AG10803 (cell line): ENCODE data around the gene TMBIM1.

Source experiments
- DNase-seq: peaks from one replicate; pipeline ENCODE4 v3.0.0; 2010; ENCODE audit warnings: low read depth
- H3K4me3 ChIP-seq: 2 replicates; pipeline ENCODE4 v1.5.1; 2011; ENCODE audit warnings: mild to moderate bottlenecking, low read length, control low read depth
- TF ChIP-seq, protein P1 (sequence below): conservative IDR thresholded peaks from 2 replicates; pipeline ENCODE4 v1.5.1; 2011; ENCODE audit warnings: mild to moderate bottlenecking, low read length, control low read depth, inconsistent platforms

TMBIM1 gene, protein sequence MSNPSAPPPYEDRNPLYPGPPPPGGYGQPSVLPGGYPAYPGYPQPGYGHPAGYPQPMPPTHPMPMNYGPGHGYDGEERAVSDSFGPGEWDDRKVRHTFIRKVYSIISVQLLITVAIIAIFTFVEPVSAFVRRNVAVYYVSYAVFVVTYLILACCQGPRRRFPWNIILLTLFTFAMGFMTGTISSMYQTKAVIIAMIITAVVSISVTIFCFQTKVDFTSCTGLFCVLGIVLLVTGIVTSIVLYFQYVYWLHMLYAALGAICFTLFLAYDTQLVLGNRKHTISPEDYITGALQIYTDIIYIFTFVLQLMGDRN

DNA sequence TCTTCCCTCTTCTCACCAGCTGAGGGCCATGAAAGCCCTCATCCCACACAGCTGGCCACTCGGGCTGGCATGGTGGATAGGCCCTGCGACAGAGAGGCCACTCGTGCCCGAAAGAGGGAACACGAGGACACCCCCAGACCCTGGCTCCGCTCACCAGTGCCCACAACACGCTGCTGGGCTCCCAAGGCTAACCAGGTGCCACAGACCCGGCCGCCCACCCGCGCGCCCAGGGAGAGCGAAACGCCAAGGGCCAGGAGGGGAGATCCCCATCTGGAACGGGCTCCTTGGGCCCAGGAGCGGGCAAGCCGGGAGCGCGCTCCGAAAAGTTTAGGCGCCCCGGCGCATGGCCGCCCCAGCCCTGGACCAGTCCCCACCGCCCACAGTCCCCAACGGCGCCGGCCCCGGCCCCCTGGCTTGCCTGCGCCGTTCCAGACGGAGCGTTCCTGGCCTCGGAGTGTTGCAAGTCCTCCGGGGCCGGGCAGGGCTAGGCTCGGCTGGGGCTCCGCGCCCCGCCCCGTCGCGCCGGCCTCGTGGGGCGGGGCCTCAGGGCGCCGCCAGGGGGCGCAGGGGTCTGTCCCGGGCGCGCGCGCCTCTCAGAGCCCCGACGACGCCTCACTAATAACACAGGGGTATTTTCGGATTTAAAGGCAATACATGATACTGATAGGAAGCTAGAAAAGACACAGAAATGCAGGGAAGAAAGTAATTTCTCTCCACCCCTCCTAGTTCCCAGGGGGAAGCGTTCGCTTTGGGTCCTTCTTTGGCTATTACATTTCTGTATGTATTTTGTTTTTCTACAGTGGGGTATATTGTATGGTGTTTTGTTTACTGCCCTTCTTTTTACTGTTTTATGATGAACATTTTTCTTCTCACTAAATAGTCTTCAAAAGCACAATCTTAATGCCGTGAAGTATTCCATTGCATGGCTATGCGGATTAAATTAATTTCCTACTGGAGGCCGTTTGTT, at the start of gene TMBIM1:
Gene TMBIM1 (minus strand): TSS at position 456 of the 967 bp plus-strand sequence. CDS start 10,362 bp downstream, outside the sequence.
- peak within 1 kb of the TSS; percentile 91 for H3K4me3 ChIP-seq
- DNase-seq, result peak; percentile 68
- TF ChIP-seq, protein P1, sequence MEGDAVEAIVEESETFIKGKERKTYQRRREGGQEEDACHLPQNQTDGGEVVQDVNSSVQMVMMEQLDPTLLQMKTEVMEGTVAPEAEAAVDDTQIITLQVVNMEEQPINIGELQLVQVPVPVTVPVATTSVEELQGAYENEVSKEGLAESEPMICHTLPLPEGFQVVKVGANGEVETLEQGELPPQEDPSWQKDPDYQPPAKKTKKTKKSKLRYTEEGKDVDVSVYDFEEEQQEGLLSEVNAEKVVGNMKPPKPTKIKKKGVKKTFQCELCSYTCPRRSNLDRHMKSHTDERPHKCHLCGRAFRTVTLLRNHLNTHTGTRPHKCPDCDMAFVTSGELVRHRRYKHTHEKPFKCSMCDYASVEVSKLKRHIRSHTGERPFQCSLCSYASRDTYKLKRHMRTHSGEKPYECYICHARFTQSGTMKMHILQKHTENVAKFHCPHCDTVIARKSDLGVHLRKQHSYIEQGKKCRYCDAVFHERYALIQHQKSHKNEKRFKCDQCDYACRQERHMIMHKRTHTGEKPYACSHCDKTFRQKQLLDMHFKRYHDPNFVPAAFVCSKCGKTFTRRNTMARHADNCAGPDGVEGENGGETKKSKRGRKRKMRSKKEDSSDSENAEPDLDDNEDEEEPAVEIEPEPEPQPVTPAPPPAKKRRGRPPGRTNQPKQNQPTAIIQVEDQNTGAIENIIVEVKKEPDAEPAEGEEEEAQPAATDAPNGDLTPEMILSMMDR, result peak; percentile 46

DNA sequence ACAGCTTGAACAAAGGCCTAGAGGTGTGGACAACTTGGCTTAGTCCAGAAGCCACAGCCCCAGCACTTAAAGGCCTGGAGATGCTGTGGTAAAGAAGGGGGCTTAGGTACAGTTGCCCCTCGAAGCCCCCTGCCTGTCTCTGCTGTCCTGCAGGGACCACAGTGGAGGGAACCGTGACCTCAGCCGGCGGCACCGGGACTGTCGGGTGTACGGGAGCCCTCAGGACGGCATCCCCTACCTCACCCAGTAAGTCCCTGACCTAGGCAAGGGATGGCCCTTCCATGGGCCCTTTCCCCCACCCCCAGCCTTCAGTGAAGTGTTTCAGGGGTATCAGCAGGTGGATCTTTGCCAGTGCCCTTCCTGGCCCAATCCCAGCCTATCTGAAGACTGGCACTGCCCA, 49.1 kb upstream of the TMBIM1 start:
- TF ChIP-seq, protein P1, result no peak
- DNase-seq, result no peak
- no peak overlapping the region for H3K4me3 ChIP-seq

DNA sequence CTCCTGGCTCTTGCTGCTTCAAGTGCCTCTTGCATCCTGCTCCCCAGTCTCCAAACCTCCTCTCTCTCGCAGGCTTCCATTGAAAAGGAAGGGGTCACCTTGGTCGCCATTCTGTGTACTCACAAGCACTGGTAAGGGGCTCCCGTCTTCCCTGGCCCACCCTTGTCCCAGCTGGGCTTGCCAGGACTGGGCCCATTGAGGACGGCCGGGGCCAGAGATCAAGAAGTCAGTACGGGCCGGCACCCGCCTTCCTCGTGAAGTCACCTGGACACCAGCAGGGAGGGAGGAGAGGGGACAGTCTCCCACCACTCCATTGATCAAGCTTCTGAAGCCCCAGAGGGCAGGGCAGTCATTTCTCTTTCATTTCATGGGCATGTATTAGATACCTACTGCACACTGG, 48.4 kb upstream of the TMBIM1 start:
- DNase-seq, result no peak
- TF ChIP-seq, protein P1, result no peak
- H3K4me3 ChIP-seq, result no peak overlapping the region

DNA sequence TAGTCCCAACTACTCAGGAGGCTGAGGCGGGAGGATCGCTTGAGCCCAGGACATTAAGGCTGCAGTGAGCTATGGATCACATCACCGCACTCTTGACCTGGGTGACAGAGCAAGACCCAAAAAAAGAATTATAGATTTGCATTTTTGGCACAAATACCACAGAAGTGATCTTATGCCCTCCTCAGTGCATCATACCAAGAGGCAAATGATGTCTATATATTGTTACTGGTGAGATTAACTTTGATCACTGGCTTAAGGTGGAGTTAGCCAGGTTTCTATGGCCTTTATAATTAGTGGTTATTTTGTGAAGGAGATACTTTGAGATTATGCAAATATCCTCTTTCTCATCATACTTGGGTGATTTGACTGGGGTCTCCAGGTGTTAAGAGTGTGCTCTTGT, 42.2 kb upstream of the TMBIM1 start:
- TF ChIP-seq, protein P1, result no peak
- H3K4me3 ChIP-seq, result no peak overlapping the region
- DNase-seq, result no peak

DNA sequence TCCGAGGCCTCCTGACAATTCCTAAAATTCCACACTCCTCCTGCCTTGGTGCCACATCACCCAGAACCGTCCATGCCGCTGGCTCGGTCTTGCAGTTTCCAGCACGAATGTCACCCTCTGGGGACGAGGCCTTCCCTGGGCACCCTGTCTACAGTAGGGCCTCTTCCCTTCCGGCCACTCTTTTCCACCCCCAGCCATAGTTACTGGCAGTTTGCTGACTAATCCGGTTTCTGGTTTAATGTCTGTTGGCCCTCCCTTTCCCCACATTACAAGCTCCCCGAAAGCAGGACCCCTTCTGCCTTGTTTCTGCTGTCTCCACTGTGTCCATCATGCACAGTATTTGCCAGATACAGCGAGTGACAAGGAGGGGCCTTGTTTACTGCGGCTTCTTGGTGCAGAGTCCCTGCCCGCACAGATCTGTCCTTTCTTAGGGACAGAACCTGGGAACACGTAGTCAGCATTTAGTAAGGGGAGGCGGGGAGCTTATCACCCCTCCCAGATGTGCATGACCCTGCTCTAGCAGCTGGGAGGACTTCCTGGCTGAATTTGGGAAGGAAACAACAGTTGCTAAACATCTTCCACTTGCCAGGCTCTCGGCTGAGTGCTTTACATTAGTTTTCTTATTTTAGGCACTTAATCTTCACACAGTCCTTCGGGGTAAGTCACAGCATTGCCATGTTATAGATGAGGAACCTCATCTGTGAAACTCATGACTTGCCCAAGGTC, 40.8 kb upstream of the TMBIM1 start:
- H3K4me3 ChIP-seq, result no peak overlapping the region
- TF ChIP-seq, protein P1, result no peak
- DNase-seq, result no peak

DNA sequence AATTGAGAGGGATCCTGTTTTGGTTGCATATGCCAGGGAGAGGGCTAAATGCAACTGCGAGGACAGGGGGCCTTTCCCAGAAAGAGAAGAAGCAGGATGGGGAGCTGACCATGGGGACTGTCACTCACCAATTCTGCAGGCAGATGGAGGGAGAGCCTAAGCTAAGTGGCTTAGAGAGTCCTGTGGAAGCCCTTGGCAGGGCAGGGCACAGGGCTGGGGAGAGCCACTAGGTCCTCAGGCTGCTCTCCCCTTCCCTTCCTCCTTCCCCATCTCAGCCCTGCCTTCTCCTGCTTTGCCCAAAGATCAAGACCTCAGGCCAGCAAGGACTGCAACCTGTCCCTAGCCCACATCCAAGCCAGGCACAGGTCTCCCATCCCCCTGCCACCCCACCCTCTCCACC, 40.0 kb upstream of the TMBIM1 start:
- DNase-seq, result no peak
- H3K4me3 ChIP-seq, result no peak overlapping the region
- TF ChIP-seq, protein P1, result no peak
